ENCODE measurements around the gene ITIH3.

The ITIH3 gene

GRCh38 chr3:52829906-52830463 is 35.4 kb downstream of the ITIH3 start:
- ATAC-seq, result no peak

- ATAC-seq, result no peak
Observed at GRCh38 chr3:52830535-52831258, 36.1 kb downstream of the ITIH3 start, which contains the start of gene ITIH4. Gene ITIH4 (minus strand): TSS chr3:52830672. CDS start chr3:52830642, 30 bp downstream.

- ATAC-seq, result no peak
Observed at GRCh38 chr3:52831500-52832301, 37.1 kb downstream of the ITIH3 start.

- no peak for ATAC-seq
Observed at GRCh38 chr3:52833202-52833601, 38.6 kb downstream of the ITIH3 start.

- ATAC-seq, result no peak
Observed at GRCh38 chr3:52834871-52835501, 40.4 kb downstream of the ITIH3 start, which contains the start of gene MUSTN1. Gene MUSTN1 (minus strand): TSS chr3:52835019. CDS start chr3:52834948, 71 bp downstream.

- no peak for ATAC-seq
Observed at GRCh38 chr3:52835766-52836470, 41.3 kb downstream of the ITIH3 start.

- no peak for ATAC-seq
Observed at GRCh38 chr3:52836471-52836845, 41.9 kb downstream of the ITIH3 start.

DNA sequence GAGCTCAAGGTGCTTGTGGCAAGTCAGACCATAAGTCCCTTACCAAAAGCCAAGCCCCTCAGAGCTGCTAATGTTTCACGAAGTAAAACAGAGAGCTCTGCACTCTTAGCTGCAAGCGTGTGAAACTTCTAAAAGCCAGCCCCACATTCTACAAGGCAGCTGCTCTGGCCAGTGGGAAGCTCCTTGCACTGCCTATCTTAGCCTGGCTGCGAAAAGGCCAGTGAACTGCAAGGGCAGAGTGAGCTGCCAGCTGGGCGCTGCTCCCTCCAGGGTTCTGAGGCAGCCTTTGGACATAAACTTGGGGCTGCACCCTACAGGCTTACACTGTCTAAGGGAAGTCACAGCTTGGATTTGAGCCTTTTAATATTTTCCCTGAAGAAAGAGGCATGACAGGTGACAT is 42.4 kb downstream of the ITIH3 start:
- no peak for ATAC-seq

DNA sequence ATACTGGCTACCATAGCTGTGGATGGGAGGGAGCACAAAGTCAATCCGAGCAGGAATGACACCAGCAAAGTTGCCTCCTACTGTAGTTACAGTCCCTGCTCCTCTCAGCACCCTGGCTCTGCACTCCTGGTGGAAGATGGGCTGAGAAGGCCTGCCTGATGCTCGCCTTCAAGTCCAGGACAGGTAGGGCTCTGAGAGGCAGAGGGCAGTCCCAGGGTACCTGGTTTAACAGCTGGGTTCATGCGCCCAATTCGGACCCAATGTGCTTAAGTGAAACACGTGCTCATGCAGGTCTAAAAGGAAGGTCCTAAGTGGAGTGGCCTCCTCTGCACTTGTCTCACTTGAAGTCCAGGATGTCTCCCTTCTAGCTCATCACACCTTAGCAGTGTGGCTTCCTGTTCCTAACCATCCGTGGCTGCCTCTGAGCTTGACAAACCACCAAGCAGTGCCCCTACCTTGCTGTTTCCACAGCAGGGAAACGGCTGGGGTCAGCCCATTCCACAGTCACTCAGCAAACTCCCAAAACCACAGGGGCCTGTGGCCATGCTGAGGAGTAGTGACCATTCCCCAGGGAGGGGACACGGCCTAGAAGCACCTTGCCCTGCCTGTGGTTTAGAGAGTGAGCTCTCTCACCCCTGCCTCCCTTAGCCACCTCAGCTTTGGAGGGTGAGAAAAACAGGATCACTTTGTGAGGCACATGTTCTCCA is 44.1 kb downstream of the ITIH3 start:
- ATAC-seq, result no peak

- ATAC-seq, result no peak
Observed at GRCh38 chr3:52839268-52839575, 44.6 kb downstream of the ITIH3 start.

GRCh38 chr3:52839892-52840545 is 45.4 kb downstream of the ITIH3 start:
- no peak for ATAC-seq

DNA sequence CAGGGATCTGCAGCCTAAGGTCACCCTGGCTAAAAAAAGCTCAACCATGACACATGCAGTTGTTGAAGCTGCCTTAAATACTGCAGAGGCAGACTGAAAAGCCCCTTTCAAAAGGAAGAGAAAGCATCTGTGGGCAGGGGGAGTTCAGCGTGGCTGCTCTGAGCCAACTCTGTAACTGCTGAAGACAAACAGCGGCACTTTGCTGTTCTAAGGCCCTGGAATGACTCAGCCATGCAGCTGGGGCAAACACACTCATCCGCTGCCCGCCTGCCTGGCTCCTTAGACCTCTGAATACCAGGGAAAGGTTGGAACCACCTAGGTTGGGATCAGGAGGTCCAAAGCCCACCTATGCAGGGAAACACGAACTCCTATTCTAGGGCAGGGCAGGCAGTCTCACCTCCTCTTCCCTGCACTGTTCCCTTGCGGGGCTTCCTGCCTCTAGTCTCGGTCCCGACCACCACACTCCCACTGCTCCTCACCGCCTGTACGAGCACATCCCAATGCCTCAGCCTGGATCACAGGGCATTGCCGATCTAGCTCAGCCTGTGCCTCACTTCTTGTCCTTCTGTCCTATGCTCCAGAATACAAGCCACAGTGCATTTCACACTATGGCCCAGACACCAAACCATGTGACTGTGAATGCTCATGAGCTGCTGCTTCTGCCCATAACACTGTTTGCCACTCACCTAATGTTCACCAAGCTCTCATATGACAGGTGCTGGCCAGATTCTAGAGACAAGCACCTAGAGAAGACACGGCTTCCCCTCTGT is 46.8 kb downstream of the ITIH3 start:
- no peak for ATAC-seq

GRCh38 chr3:52841981-52842340 is 47.4 kb downstream of the ITIH3 start:
- no peak for ATAC-seq

DNA sequence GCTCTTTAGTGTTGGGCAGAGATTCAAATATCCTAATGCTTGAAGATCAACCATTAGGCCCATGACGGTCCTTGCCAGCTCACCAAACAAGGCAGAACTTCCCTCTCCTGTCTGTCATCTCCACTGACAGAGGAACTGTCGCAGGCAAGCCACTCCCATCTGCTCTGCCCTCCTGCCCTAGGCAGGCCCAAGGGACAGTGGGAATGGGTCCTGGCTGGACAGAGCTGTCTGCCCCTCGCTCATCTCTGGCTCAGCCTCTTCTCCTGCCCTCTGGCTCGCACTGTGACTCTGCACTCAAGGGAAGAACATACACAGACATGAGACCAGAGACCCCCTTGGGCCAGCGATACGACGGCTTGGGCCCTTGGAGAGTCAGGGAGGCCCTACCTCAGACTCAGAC is 47.8 kb downstream of the ITIH3 start:
- no peak for ATAC-seq

- ATAC-seq, result no peak
Observed at GRCh38 chr3:52843108-52843865, 48.7 kb downstream of the ITIH3 start.

DNA sequence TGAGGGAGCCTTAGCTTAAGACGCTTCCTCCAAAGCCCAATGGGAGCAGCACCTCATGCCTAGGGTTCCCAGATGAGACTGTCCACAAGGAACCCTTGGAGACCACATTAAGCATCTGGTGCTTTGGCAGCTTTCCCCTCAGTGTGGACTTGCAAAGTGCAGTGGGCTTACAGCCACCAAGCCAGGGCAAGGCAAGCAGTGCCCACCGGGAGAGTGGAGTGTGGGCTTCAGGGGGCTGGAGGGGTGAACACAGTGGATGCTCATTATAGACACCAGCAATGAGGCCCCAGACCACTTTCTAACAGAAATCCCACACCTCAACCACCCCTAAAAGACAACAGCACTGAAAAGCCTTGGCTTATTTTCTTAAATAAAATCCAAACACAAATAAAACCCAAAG is 49.3 kb downstream of the ITIH3 start:
- no peak for ATAC-seq

- ATAC-seq, result no peak
Observed at GRCh38 chr3:52844290-52844975, 49.8 kb downstream of the ITIH3 start.

GRCh38 chr3:52845157-52845556 is 50.6 kb downstream of the ITIH3 start:
- ATAC-seq, result no peak

GRCh38 chr3:52845691-52846431 is 51.3 kb downstream of the ITIH3 start:
- ATAC-seq, result no peak

Measured in activated CD4-positive, CD25-positive, alpha-beta regulatory T cell treated with anti-CD3 and anti-CD28 coated beads, Interleukin-2, amount 50 U/mL, for 24 hours (primary cell).